GM18868 (cell line): Measurements from ENCODE around the gene PTPN21.
"Not testable (repeated sequence)": the region's sequence is repeated elsewhere in the genome, so short reads cannot be mapped to it uniquely, and the experiment has no call there.

Experiments
- ATAC-seq: cut with Tn5 transposase; IDR thresholded peaks from one replicate; pipeline ENCODE4 v1.9.1; 2021; ENCODE audit warnings: mild to moderate bottlenecking, moderate library complexity; ENCODE audit not compliant: unreplicated experiment

PTPN21 gene

DNA sequence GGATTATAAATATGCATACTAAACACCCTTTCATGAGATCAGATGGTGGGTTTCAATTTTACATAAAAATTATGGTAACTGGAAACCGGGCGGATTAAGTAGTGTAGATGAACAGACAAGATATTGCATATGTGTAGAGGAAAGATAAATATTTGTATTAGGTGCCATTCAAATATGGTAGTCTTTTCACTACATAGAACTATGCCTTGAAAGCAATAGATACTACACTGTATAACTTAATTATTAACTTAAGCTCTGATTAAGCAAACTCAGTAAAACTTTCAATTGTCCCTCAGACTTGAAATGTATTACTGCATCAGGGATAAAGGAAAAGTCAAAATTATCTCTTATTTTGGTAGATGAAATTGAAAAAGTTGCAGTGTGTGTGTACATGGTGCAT, 1.9 kb downstream of the PTPN21 start:
- no peak for ATAC-seq

DNA sequence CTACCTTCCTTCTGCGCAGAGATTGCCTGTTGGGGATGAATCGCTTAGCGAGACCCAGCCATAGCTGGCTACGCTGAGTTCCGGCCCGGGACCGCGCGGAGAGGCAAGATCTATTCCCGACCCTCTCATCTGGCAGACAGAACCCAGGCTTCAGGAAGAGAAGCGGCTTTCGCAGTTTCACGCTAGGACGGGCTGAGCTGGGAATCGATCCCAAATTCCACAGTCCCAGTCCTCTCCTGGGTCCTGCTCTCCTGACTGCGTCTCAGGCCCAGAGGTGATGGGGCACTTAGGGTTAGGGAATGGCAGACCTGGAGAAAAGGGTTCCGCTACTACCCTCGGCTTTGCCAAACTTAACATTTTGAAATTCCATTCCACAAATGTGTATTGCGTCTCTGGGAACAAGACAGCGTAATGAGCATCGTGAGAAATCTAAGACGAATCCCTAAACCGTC, 2.8 kb downstream of the PTPN21 start:
- ATAC-seq = no peak

DNA sequence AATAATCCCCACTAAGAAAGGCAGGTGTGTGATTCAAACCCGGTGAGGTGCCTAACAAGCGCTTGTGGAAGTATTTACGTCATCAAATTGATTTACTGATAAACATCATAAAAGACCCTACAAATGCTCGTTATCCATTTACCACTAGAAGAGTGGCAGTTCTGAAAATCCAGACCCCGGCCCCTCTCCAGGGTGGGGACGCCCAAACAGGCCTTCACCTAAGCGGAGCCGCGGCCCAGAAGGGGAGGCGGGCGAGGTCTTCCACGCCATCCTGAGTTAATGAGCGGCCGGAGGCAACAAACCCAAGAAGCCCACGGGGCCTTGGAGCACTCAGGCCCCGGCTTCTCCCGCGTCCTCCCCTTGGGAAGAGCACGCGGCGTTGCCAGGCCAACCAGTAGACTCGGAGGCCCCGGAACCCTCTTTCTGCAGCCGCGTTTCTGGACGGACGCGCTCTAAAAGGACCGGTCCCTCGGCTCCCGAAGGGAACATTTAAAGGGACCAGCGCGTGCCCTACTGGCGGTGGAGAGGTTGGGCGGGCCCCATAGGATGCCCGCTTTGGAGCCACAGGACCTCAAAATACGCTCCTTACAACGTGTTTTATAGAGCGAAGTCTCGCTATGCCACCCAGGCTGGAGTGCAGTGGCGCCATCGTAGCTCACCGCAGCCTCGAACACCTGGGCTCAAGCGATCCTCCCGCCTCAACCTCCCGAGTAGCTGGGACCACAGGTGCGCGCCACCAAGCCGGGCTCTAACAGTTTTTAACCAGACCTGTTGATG, 3.5 kb downstream of the PTPN21 start:
- no peak for ATAC-seq

DNA sequence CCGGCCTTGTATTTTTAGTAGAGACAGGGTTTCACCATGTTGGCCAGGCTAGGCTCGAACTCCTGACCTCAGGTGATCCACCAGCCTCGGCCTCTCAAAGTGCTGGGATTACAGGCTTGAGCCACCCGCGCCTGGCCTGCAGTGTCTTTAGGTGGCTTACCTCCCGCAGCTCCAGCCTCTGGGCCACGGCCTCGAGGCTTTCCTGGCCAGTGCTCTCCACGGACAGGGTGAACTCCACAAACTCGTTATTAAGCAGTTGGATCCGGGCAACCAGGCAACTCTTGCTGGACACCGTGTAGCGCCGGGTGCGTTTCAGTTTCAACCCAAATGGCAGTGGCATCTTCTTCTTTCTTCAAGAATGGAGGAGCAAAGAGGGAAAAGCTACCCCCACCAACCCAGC, 4.7 kb downstream of the PTPN21 start:
- no peak for ATAC-seq

DNA sequence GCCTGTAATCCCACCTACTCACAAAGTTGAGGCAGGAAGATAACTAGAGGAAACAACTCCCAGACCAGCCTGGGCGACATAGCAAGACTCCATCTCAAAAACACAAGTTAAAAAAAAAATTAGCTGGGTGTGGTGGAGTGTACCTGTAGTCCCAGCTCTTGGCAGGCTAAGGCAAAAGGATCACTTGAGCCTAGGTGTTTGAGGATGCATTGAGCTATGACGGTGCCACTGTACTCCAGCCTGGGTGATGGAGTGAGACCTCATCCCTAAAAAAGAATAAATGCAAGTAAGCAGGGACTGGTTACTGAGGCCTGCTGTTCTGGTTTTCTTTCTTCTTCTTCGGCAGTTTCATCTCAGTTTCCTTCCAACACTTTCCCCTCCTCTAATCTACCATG, 7.4 kb downstream of the PTPN21 start:
- no peak for ATAC-seq

DNA sequence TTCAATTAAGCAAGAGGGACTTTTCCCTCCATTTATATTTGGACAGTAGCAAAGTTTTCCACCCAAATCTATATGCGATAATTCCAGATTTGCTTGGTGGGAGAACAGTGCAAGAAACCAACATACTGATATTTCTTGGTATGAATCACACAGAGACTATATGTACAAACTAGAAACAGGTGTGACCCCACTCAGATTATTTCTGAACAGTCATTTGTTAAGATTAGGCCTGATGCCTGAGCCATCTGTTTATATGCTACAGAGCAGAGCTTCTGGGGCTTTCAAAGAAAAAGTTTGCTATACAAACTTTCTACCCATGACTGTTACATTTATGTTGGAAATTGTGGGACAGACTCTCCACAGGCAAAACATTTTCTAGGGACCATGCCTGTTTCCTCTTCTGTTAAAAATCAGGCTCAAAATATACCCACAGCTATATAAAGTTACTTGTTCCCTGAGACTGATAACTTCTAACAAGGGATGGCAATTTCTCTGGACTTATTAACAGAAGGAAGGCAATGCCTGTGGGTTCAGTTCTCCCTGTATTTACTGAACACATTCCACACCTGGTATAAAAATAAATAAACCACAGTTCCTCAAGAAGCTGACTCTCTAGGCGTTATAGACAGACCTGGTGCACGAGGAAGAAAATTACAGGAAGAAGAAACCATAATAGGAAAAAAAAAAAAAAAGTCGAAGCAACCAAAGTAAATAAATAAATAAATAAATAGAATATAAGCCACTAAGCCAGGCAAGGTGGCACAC, 8.0 kb downstream of the PTPN21 start:
- peak; percentile 66 for ATAC-seq

DNA sequence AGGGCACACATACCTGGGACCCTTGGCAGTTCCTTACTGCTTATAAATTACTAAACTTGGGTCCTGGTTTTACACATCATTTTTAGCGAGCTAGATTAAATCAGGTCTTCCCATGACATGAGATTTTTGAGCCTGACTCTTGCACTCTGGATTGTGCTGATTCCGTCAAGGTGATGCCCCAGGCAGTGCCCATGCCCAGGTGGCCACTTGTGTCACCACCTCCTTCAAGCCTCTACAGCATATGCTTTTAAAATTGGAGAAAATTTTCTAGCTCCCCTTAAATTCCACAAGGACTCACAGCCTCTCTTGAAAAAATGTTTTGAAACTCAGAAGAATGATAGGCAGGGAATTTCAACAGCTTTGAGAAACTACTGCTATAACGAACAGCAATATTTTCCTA, 9.6 kb downstream of the PTPN21 start:
- no peak for ATAC-seq

DNA sequence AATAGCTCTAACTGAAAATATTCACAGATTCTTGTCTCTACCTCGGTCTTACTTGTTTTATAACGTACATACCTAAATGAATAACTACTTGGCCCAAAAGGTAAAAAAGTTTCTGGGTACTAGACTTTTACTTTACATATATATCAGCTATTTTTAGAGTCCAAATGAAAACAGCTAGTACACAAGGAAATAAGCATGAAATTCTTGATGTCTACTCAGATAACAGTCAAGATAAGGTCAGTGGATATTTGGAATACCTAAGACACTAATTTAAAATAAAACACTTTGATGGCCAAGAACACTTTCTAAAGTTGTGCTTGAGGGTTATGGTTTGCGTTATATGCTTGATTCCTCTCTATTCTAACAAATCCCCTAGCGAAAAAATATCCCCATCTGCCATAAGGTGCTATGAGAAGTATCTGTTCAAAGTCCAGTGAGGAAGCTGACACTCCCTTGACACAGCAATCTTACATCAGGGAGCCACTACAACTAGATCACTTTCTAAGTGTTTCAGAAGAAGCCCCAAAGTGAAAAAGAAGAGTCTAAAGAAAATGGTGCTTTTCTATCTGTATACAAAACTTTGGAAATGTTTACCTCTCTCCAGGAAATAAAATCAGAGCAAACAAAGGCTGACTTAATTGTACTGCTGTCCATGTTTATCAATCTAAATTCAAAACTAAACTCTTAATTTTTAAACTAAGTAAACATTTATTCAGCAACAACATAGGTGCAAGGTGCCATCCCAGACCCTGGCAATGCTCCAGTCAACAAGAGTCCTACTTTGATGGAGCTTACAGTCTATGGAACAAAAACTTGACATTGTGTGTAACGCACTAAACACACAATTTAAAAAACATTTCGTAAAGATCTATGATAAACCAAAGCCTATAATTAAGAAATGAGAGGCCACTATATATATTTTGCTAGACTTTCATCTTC, 11.7 kb downstream of the PTPN21 start:
- ATAC-seq = no peak

DNA sequence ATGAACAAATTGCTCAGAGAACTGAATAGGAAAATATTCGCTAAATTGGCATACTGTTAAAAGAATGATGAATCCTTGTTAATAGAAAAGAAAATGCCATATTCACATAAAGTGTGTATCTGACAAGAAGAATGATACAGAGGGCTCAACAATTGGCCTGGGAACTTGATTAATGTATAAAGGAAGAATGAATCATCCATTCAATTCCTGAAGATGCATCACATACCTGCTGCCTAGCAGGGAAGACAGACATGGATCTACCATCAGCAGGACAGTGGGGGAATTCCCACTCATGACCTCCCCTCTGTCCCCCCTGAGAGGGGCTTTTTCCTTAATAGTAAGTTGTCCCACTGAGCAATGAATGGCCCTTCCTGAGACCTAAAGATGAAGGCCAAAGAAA, 13.5 kb downstream of the PTPN21 start:
- ATAC-seq = no peak

DNA sequence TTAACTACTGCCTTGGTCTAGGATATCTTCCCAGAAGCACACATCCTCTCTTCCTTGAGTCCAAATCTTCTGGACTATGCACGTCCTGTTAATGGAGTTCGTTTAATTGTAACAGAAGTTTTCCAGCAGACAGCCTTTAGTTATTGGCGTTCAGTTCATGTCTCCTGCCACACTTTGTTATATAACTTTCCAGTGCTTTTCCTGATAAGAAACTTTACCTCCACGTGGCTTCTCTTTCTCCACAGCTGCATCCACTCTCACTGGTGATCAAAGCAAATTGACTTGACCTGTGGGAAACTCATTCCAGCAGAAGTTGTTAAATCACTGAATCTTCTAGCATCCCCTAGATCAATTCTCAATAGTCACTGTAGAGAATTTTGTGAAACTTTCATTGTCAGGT, 19.0 kb downstream of the PTPN21 start:
- no peak for ATAC-seq

DNA sequence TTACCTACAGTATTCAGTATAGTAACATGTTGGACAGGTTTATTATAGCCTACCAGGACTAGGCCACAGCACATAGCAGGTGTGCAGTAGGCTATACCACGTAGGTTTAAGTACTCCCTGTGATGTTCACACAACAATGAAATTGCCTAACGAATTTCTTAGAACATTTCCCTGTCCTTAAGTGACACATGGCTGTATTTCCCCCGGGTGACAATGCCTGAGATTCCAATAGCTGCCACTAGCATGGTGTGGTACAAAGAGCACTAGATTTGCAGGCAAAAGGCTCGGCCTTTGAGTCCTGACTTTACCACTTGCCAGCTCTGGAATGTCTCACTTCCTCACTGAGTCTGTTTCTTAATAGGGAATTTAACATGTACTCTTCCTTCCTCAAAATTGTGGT, 19.7 kb downstream of the PTPN21 start:
- peak; percentile 63 for ATAC-seq

DNA sequence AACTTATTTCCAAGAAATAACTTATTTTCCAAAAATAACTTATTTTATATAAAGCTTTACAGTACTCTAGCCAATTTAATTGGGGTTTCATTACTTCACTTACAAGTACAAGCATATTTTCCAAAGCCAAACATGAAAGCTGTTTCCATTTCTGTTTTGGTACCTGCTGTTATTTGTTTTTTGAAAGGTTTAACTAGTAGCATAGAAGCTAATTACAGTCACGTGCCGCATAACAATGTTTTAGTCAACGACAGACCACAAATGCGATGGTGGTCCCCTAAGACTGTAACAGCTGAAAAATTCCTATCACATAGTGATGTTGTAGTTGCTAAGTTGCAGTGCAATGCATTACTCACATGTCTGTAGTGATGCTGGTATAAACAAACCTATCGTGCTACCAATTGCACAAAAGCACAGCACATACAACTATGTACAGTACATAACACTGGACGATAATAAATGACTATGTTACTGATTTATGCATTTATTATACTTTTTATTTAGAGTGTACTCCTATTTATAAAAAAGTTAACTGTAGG, 21.7 kb downstream of the PTPN21 start:
- ATAC-seq = no peak

DNA sequence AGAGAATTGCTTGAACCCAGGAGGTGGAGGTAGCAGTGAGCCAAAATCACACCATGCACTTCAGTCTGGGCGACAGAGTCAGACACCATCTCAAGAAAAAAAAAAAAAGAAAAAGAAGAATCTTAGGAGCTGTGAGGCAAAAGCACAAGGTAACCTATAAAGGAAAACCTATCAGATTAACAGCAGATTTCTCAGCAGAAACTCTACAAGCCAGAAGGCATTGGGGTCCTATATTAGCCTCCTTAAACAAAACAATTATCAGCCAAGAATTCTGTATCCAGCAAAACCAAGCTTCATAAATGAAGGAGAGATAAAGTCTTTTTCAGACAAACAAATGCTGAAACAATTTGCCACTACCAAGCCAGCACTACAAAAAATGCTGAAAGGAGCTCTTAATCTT, 24.9 kb downstream of the PTPN21 start:
- ATAC-seq = not testable (repeated sequence)

DNA sequence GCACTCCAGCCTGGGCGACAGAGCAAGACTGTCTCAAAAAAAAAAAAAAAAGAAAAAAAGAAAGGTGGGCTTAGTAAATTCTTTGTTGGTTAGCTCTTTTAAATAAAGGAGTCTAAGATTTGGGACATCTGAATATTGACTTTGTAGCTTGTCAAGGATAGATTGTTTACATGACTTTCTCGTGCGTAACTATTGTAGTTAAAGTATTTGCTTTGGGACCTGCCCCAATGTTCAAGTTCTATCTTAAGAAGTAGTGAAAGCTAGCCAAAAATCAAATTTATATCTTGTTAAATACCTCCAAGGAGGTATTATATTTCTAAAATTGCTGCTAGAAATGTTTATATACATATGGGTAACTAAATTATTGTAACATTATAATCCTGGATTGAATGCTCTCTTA, 32.4 kb downstream of the PTPN21 start:
- ATAC-seq = no peak

DNA sequence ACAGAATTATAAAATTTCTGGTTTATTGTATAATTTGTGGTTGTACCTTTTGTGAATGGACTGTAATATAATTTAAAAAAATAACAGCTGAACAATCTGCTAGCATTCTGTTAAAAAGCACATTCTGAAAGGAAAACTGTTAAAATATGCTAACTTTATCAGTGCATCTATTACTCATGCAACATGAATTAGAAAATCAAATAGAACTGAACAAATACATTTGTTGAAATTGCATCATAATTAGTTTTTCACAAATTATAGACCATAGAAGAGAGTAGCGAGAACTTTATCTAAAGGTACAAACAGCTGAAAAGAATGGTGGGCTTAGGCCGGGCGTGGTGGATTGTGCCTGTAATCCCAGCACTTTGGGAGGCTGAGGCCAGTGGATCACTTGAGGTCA, 33.0 kb downstream of the PTPN21 start:
- no peak for ATAC-seq

DNA sequence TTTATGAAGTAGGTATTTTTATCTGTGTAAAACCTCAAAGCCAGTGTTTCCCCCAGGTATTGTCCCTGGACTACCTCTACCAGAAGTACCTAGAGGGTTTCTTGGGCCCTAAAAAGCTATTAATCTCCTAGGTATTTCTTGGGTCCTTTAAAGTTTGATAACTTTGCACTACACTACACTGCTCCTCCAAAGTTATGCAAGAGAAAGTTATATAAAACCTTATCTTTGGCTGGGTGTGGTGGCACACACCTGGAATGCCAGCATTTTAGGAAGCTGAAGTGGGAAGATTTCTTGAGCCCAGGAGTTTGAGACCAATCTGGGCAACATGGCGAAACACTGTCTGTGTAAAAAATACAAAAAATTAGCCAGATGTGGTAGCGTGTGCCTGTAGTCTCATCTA, 34.9 kb downstream of the PTPN21 start:
- no peak for ATAC-seq

DNA sequence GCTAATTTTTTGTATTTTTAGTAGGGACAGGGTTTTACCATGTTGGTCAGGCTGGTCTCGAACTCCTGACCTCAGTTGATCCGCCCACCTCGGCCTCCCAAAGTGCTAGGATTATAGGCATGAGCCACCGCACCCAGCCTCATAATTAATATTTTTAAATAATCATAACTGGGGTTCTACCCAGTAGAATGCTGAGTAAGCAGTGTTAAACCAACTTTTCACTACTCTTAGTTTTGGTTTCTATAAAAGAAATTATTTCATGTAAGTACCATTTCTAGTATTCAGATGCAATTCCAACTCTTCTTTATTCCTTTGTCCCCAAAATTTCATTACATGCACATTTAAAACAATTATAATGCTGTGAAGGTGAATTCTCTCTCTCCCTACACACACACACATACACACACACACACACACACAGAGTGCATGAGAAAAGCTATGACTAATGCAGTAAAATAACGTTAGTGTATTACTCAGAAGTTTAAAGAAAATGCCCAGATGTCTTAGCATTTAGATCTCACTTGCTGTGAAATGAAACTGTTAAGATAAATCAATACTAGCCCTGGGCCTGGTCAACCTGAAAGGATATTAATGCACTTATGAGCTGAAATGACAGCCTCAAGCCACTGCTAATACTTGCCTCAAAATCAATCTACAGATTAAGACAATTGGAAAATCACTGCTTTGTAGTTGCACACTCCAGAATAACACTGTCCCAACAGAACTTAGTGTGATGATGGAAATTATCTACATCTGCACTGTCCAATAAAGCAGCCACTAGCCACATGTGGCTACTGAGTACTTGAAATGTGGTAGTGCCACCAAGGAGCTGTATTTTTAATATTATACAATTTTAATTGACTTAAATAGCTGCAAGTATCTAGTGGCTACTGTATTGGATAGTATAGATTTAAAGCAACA, 36.0 kb downstream of the PTPN21 start:
- no peak for ATAC-seq

DNA sequence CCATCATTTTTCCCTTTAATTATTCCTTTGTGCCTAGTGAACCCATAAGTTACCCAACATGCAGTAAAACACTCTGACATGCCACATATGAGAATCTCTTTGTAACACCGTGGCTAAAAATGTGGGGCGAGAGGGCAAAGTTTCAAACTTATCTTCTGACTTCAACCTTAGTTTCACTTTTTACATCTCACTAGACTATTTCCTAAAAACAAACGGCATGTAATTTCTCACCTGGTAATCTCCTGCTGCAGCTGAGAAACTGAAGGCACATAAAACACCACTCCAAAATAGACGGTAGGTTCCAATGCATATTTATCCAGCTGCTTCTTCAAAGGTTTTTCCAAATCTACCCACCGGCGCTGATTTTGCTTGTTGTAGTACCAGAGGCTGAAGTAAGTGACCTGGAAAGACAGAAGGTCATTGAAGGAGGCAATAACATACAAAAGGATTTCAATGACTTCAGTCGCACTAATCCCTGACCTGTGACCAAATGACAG, 37.9 kb downstream of the PTPN21 start:
- ATAC-seq = no peak

DNA sequence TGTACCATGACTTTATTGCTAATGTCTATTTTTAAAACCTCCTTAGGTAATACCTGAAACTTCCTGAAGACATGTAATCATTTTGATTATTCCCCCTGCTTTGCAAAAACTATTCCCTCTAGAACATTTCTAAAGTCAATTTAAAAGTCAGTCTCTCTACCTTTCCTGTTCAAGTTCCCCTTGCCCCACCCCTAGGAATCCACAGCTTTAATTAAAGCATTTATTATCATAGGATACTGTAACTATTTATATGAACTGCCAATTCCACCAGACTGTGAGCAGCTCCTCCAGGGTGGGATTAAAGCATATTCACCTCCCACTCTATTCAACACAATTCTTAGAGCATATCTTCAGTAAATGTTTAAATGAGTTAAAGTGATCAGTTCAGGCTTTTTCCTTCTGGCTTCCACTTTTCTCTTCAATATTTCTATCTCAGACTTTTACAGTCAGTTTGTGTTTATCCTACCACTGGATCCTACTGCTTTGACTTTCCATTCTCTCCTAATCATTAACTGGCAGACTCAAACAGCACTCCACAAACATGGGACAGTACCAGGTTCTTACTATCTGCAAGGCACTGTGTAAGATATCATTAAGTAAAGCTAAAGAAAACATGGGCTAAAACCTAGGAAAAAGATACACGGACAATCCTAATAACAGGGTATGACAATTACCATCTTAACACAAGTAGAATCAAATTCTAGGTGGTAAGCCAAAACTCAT, 39.1 kb downstream of the PTPN21 start:
- ATAC-seq = no peak
